ENCODE data around the gene CTDSPL.

- TF ChIP-seq, protein P1, sequence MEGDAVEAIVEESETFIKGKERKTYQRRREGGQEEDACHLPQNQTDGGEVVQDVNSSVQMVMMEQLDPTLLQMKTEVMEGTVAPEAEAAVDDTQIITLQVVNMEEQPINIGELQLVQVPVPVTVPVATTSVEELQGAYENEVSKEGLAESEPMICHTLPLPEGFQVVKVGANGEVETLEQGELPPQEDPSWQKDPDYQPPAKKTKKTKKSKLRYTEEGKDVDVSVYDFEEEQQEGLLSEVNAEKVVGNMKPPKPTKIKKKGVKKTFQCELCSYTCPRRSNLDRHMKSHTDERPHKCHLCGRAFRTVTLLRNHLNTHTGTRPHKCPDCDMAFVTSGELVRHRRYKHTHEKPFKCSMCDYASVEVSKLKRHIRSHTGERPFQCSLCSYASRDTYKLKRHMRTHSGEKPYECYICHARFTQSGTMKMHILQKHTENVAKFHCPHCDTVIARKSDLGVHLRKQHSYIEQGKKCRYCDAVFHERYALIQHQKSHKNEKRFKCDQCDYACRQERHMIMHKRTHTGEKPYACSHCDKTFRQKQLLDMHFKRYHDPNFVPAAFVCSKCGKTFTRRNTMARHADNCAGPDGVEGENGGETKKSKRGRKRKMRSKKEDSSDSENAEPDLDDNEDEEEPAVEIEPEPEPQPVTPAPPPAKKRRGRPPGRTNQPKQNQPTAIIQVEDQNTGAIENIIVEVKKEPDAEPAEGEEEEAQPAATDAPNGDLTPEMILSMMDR (IDR thresholded peaks at IDR 0.05; ENCODE audit: low read length): no peak
- TF ChIP-seq EZH2 (optimal IDR thresholded peaks at IDR 0.05; ENCODE audit: low read depth, low read length): no peak
- TF ChIP-seq EZH2phosphoT487 (IDR thresholded peaks at IDR 0.05; ENCODE audit: low read length): no peak
These were observed 5.3 kb upstream of the CTDSPL start for GRCh38 chr3:37856381-37856780.
